ENCODE measurements around the gene NWD2.
"Not testable (repeated sequence)": the region's sequence is repeated elsewhere in the genome, so short reads cannot be mapped to it uniquely, and the experiment has no call there.

The NWD2 gene

GRCh38 chr4:37473807-37474206, 229.3 kb downstream of the NWD2 start:
- no peak for DNase-seq

- no peak for DNase-seq
Observed at GRCh38 chr4:37475087-37475486, 230.5 kb downstream of the NWD2 start.

- no peak for DNase-seq
Observed at GRCh38 chr4:37475776-37476175, 231.2 kb downstream of the NWD2 start.

GRCh38 chr4:37476256-37476655, 231.7 kb downstream of the NWD2 start:
- DNase-seq = no peak

GRCh38 chr4:37476691-37477090, 232.1 kb downstream of the NWD2 start:
- DNase-seq = no peak

- DNase-seq = no peak
Observed at GRCh38 chr4:37477126-37477525, 232.6 kb downstream of the NWD2 start.

GRCh38 chr4:37478151-37478550, 233.6 kb downstream of the NWD2 start:
- no peak for DNase-seq

- no peak for DNase-seq
Observed at GRCh38 chr4:37480509-37480908, 236.0 kb downstream of the NWD2 start.

- no peak for DNase-seq
Observed at GRCh38 chr4:37481547-37482122, 237.1 kb downstream of the NWD2 start.

GRCh38 chr4:37482236-37482913, 237.8 kb downstream of the NWD2 start:
- no peak for DNase-seq

GRCh38 chr4:37483610-37484009, 239.1 kb downstream of the NWD2 start:
- no peak for DNase-seq

- no peak for DNase-seq
Observed at GRCh38 chr4:37486166-37486565, 241.6 kb downstream of the NWD2 start.

- no peak for DNase-seq
Observed at GRCh38 chr4:37487668-37488067, 243.1 kb downstream of the NWD2 start.

- no peak for DNase-seq
Observed at GRCh38 chr4:37489697-37490096, 245.2 kb downstream of the NWD2 start.

- DNase-seq = no peak
Observed at GRCh38 chr4:37490391-37491347, 246.1 kb downstream of the NWD2 start.

- DNase-seq = not testable (repeated sequence)
Observed at GRCh38 chr4:37495353-37495752, 250.8 kb downstream of the NWD2 start.

Data from stimulated activated CD4-positive, alpha-beta T cell treated with anti-CD3 and anti-CD28 coated beads, Interleukin-4, amount 100 ng/mL, for 1 hour (primary cell).